NCI-H146 treated with DMSO at 0.1 percent for 48 hours (cell line): Measurements from ENCODE around the gene RASL11B.

Experiments
- DNase-seq: peaks from one replicate; lab custom pipeline; 2025; ENCODE audit not compliant: unreplicated experiment; lab: John Stamatoyannopoulos, UW

The RASL11B gene

GRCh38 chr4:52873191-52873590 lies 11.1 kb downstream of the RASL11B start:
- no peak for DNase-seq

GRCh38 chr4:52873861-52874343 lies 11.8 kb downstream of the RASL11B start:
- DNase-seq: no peak

GRCh38 chr4:52874948-52875347 lies 12.8 kb downstream of the RASL11B start:
- DNase-seq: no peak

- DNase-seq: no peak
These were observed 14.0 kb downstream of the RASL11B start for GRCh38 chr4:52876069-52876468.

GRCh38 chr4:52877036-52877435 lies 14.9 kb downstream of the RASL11B start:
- no peak for DNase-seq

GRCh38 chr4:52877694-52878093 lies 15.6 kb downstream of the RASL11B start:
- DNase-seq: no peak

GRCh38 chr4:52879471-52879870 lies 17.4 kb downstream of the RASL11B start:
- no peak for DNase-seq

GRCh38 chr4:52880994-52881393 lies 18.9 kb downstream of the RASL11B start:
- no peak for DNase-seq

GRCh38 chr4:52883183-52883621 lies 21.1 kb downstream of the RASL11B start:
- DNase-seq: no peak

- DNase-seq: no peak
These were observed 21.9 kb downstream of the RASL11B start for GRCh38 chr4:52883707-52884669.

- no peak for DNase-seq
These were observed 22.9 kb downstream of the RASL11B start for GRCh38 chr4:52884994-52885393.

GRCh38 chr4:52889354-52889753 lies 27.2 kb downstream of the RASL11B start:
- DNase-seq: no peak

- no peak for DNase-seq
These were observed 27.8 kb downstream of the RASL11B start for GRCh38 chr4:52889778-52890520.

GRCh38 chr4:52890521-52890791 lies 28.3 kb downstream of the RASL11B start:
- DNase-seq: no peak

- no peak for DNase-seq
These were observed 29.6 kb downstream of the RASL11B start for GRCh38 chr4:52891743-52892142.

- DNase-seq: no peak
These were observed 30.8 kb downstream of the RASL11B start for GRCh38 chr4:52892880-52893279.

GRCh38 chr4:52894443-52894842 lies 32.3 kb downstream of the RASL11B start:
- DNase-seq: no peak

GRCh38 chr4:52903273-52903672 lies 41.2 kb downstream of the RASL11B start:
- no peak for DNase-seq

GRCh38 chr4:52904421-52904820 lies 42.3 kb downstream of the RASL11B start:
- no peak for DNase-seq

- DNase-seq: no peak
These were observed 45.4 kb downstream of the RASL11B start for GRCh38 chr4:52907510-52907909.

GRCh38 chr4:52910115-52910514 lies 48.0 kb downstream of the RASL11B start:
- no peak for DNase-seq

- peak; percentile 81 for DNase-seq
These were observed 49.7 kb downstream of the RASL11B start for GRCh38 chr4:52911684-52912294.
